K562 (cell line): Measurements from ENCODE around the gene SLC22A23. TPM values are rescaled to one million over a fixed set of nuclear protein-coding genes. Genes with fewer than 3 reads are reported as not detected.

Source experiments
- ATAC-seq: fragments of 200-7000 bp; cut with Tn5 transposase; 3 replicates; pipeline ENCODE4 v1.9.1; 2020; ENCODE audit warnings: moderate library complexity
- BruUV-seq: library from RNA; stranded (reverse); fragments of 400-500 nt; replicated peaks from 2 replicates; lab custom pipeline; 2021; lab: Mats Ljungman, UMichigan
- CTCF ChIA-PET: fragments of 300-600 bp; formaldehyde crosslinking; extraction: SDS; loops from one replicate; lab custom pipeline; 2021; ENCODE audit warnings: low intra/inter-chr PET ratio; lab: Yijun Ruan, JAX
- POLR2A ChIA-PET: fragments of 300-600, 350-650 bp; sonication (Branson Sonifier 250); formaldehyde crosslinking; extraction: SDS; loops from one replicate; lab custom pipeline; 2021; ENCODE audit warnings: antibody characterized with exemption, inconsistent platforms; lab: Yijun Ruan, JAX
- DNase-seq, 4 experiments: peaks; one replicate each; pipeline versions ENCODE4 v3.0.0 to v3.0.0-alpha.2; 2011 to 2018; ENCODE audit warnings: low spot score in 3 of 4, mixed read lengths in 3 of 4; ENCODE audit errors: extremely low read depth in 1 of 4
- FAIRE-seq: peaks from 2 replicates; lab custom pipeline; 2011; peaks lifted over from hg19 to GRCh38; lab: Jason Lieb, UNC
- H2AFZ ChIP-seq: 2 replicates; pipeline ENCODE4 v1.6.0; 2011; ENCODE audit warnings: low read depth, low read length, control low read depth, inconsistent platforms
- H3K27ac ChIP-seq: fragments of 200-600 bp; 3 replicates; pipeline ENCODE4 v1.8.0; 2011; ENCODE audit warnings: low read depth, mild to moderate bottlenecking, control low read depth, inconsistent platforms, low read length, moderate library complexity, mixed read lengths; ENCODE audit errors: extremely low read depth
- H3K27me3 ChIP-seq, 2 experiments: fragments of 300-600 bp in 1 of 2; 2 replicates in 1 of 2; 3 replicates in 1 of 2; pipeline versions ENCODE4 v1.6.0 to v1.8.0; 2011; ENCODE audit warnings: inconsistent platforms in 2 of 2, low read length in 2 of 2, mild to moderate bottlenecking in 1 of 2, mixed read lengths in 1 of 2, moderate library complexity in 1 of 2; ENCODE audit not compliant: control insufficient read depth in 2 of 2, insufficient read depth in 2 of 2
- H3K36me3 ChIP-seq: fragments of 300-600 bp; 3 replicates; pipeline ENCODE4 v1.8.0; 2011; ENCODE audit warnings: mild to moderate bottlenecking, low read length, inconsistent platforms; ENCODE audit not compliant: control insufficient read depth, insufficient read depth
- H3K4me1 ChIP-seq, 2 experiments: fragments of 200-600 bp in 1 of 2; replicated peaks in 1 of 2; 2 replicates in 1 of 2; 3 replicates in 1 of 2; pipeline versions ENCODE4 v1.5.1 to v1.8.0; 2011; ENCODE audit warnings: inconsistent platforms in 2 of 2, low read length in 2 of 2, mild to moderate bottlenecking in 1 of 2, mixed read lengths in 1 of 2, moderate library complexity in 1 of 2; ENCODE audit not compliant: control insufficient read depth in 2 of 2, insufficient read depth in 2 of 2
- H3K4me2 ChIP-seq: 2 replicates; pipeline ENCODE4 v1.6.1; 2011; ENCODE audit warnings: low read length, control low read depth, inconsistent platforms, mixed read lengths; ENCODE audit not compliant: insufficient read depth
- H3K4me3 ChIP-seq: fragments of 200-600 bp; sonication (generic), shearing (Covaris generic); 2 replicates; pipeline ENCODE4 v1.5.1; 2016; ENCODE audit warnings: control low read depth, inconsistent platforms
- H3K79me2 ChIP-seq: fragments of 200-600 bp; 3 replicates; pipeline ENCODE4 v1.8.0; 2011; ENCODE audit warnings: low read length, inconsistent platforms; ENCODE audit not compliant: control insufficient read depth, insufficient read depth
- H3K9ac ChIP-seq, 2 experiments: 2 replicates each; pipeline versions ENCODE4 v1.6.0 to v1.6.1; 2011; ENCODE audit warnings: low read depth in 2 of 2, low read length in 2 of 2, control low read depth in 1 of 2, inconsistent platforms in 1 of 2, mild to moderate bottlenecking in 1 of 2, mixed read lengths in 1 of 2; ENCODE audit not compliant: insufficient read depth in 1 of 2
- H3K9me1 ChIP-seq: one replicate; pipeline ENCODE4 v1.6.0; 2011; ENCODE audit warnings: inconsistent platforms, mild to moderate bottlenecking, low read length, moderate library complexity; ENCODE audit not compliant: control insufficient read depth, insufficient read depth
- H3K9me3 ChIP-seq: replicated peaks from 2 replicates; pipeline ENCODE4 v1.5.1; 2011; ENCODE audit warnings: low read depth, low read length, inconsistent platforms; ENCODE audit not compliant: control insufficient read depth, insufficient read depth
- H4K20me1 ChIP-seq: replicated peaks from 2 replicates; pipeline ENCODE4 v1.6.1; 2011; ENCODE audit warnings: low read length, inconsistent platforms, mixed read lengths; ENCODE audit not compliant: control insufficient read depth, insufficient read depth
- BCOR ChIP-seq: fragments of 450-650 bp; IDR thresholded peaks from 2 replicates; pipeline ENCODE4 v1.6.1; 2016
- BRD4 ChIP-seq: fragments of 200-600 bp; sonication (generic); IDR thresholded peaks from 2 replicates; pipeline ENCODE4 v1.6.1; 2017; ENCODE audit warnings: inconsistent platforms
- CEBPB ChIP-seq: fragments of 450-650 bp; IDR thresholded peaks from 2 replicates; pipeline ENCODE4 v1.6.1; 2016; ENCODE audit warnings: missing genetic modification characterization, missing compliant biosample characterization
- CEBPG ChIP-seq, 3 experiments: fragments of 200-800 bp in 1 of 3; sonication (Bioruptor generic) in 1 of 3; sonication (generic) in 1 of 3; formaldehyde crosslinking in 1 of 3; IDR thresholded peaks in 2 of 3; conservative IDR thresholded peaks in 1 of 3; 2 replicates each; pipeline versions ENCODE4 v1.6.1 to v1.8.0; 2016 to 2022; ENCODE audit warnings: missing compliant biosample characterization in 2 of 3, missing genetic modification characterization in 2 of 3, mild to moderate bottlenecking in 1 of 3, missing genetic modification reagents in 1 of 3
- CTBP1 ChIP-seq: fragments of 450-650 bp; IDR thresholded peaks from 2 replicates; pipeline ENCODE4 v1.6.1; 2016; ENCODE audit warnings: borderline replicate concordance
- KAT8 ChIP-seq: fragments of 450-650 bp; IDR thresholded peaks from 2 replicates; pipeline ENCODE4 v1.6.1; 2016; ENCODE audit warnings: low read depth, mild to moderate bottlenecking
- NR2F6 ChIP-seq: fragments of 450-650 bp; formaldehyde crosslinking; IDR thresholded peaks from 2 replicates; pipeline ENCODE4 v1.4.0; 2020; ENCODE audit warnings: mild to moderate bottlenecking
- POLR2G ChIP-seq: fragments of 200-400 bp; formaldehyde crosslinking; IDR thresholded peaks from 2 replicates; pipeline ENCODE4 v1.6.1; 2017; ENCODE audit warnings: low read depth, mild to moderate bottlenecking, antibody characterized with exemption, low read length, moderate library complexity
- POLR2H ChIP-seq: IDR thresholded peaks from 2 replicates; pipeline ENCODE4 v1.6.1; 2016; ENCODE audit warnings: missing genetic modification characterization, low read depth, mild to moderate bottlenecking, control low read depth, missing compliant biosample characterization, moderate library complexity
- RAD51 ChIP-seq: fragments of 450-650 bp; IDR thresholded peaks from 2 replicates; pipeline ENCODE4 v1.7.1; 2016; ENCODE audit warnings: low read depth, mild to moderate bottlenecking, borderline replicate concordance
- RBM22 ChIP-seq: fragments of 200-400 bp; formaldehyde crosslinking; IDR thresholded peaks from 2 replicates; pipeline ENCODE4 v1.6.1; 2018; ENCODE audit warnings: low read length, low read depth; ENCODE audit not compliant: poor library complexity, severe bottlenecking
- TCF3 ChIP-seq: sonication (generic); formaldehyde crosslinking; IDR thresholded peaks from 2 replicates; pipeline ENCODE4 v1.4.0; 2020; ENCODE audit warnings: mild to moderate bottlenecking, missing genetic modification reagents
- TGIF2 ChIP-seq: sonication (generic); formaldehyde crosslinking; IDR thresholded peaks from 2 replicates; pipeline ENCODE4 v1.8.1; 2022; ENCODE audit warnings: mild to moderate bottlenecking, missing genetic modification reagents, moderate library complexity
- ZC3H4 ChIP-seq: sonication (generic); formaldehyde crosslinking; IDR thresholded peaks from 2 replicates; pipeline ENCODE4 v1.9.0; 2021; ENCODE audit warnings: missing genetic modification reagents, borderline replicate concordance
- ZNF384 ChIP-seq: IDR thresholded peaks from 2 replicates; pipeline ENCODE4 v1.6.1; 2012; ENCODE audit warnings: low read depth, low read length, improper control_type of control experiment
- ZNF780A ChIP-seq: fragments of 250-450 bp; sonication (Bioruptor Pico); IDR thresholded peaks from 2 replicates; pipeline ENCODE4 v1.5.0; 2021; ENCODE audit warnings: mild to moderate bottlenecking
- WGBS: fragments of 100-300 bp; shearing (Covaris generic); methylation state at CpG from one replicate; pipeline ENCODE4 v1.1.6; 2016; ENCODE audit warnings: low coverage, mixed read lengths; ENCODE audit not compliant: insufficient coverage; ENCODE audit errors: missing lambda C conversion rate; 5-methylcytosine and 5-hydroxymethylcytosine counted together
- in situ Hi-C: fragments of 300-500 bp; cut with MboI; formaldehyde crosslinking; loops from 4 replicates; pipeline ENCODE4 v1.15.0; 2018; ENCODE audit warnings: inconsistent platforms, mixed read lengths
- intact Hi-C: fragments of 100-400 bp; cut with micrococcal nuclease; formaldehyde crosslinking; loops from 2 replicates; pipeline ENCODE4 v1.14.2; 2022
- polyA plus RNA-seq, 8 experiments: library from polyadenylated mRNA; depleted of rRNA in 4 of 8; stranded (reverse) in 5 of 8; unstranded in 3 of 8; fragments of >200 nt; fragmentation: Nextera tagmentation in 2 of 8; fragmentation: Illumina TruSeq in 1 of 8; extraction: Ambion mirVana in 2 of 8; extraction: Trizol in 1 of 8; gene quantifications; 2 replicates each; pipeline versions ENCODE4 v1.2.1 to v1.2.3, GENCODE V29; 2011 to 2014; ENCODE audit warnings: inconsistent platforms in 1 of 8, missing spikeins in 1 of 8
- total RNA-seq, 7 experiments: library from RNA; depleted of rRNA in 6 of 7; stranded (reverse); fragments of >200 nt in 6 of 7; fragmentation: Illumina TruSeq in 2 of 7; extraction: Trizol in 2 of 7; gene quantifications; 2 replicates each; pipeline versions ENCODE4 v1.2.1 to v1.2.3, GENCODE V29; 2011 to 2021; ENCODE audit warnings: low replicate concordance in 1 of 7
- TF ChIP-seq, protein P1 (sequence below): sonication (generic); formaldehyde crosslinking; IDR thresholded peaks from 2 replicates; pipeline ENCODE4 v1.5.0; 2020; ENCODE audit warnings: missing genetic modification reagents
- TF ChIP-seq, protein P2 (sequence below): sonication (generic); formaldehyde crosslinking; IDR thresholded peaks from 2 replicates; pipeline ENCODE4 v1.9.0; 2022; ENCODE audit warnings: mild to moderate bottlenecking, missing genetic modification reagents
- TF ChIP-seq, protein P3 (sequence below): fragments of 250-450 bp; sonication (Bioruptor Pico); IDR thresholded peaks from 2 replicates; pipeline ENCODE4 v1.4.0; 2020; ENCODE audit warnings: mild to moderate bottlenecking, moderate library complexity, borderline replicate concordance

SLC22A23 gene
- total and polyA plus RNA-seq, 9 of the 15 experiments (the other 6 are each of a cell fraction or from before 2014, with no cell fraction given): 0.30 to 8.7 (median 2.5) TPM

DNA sequence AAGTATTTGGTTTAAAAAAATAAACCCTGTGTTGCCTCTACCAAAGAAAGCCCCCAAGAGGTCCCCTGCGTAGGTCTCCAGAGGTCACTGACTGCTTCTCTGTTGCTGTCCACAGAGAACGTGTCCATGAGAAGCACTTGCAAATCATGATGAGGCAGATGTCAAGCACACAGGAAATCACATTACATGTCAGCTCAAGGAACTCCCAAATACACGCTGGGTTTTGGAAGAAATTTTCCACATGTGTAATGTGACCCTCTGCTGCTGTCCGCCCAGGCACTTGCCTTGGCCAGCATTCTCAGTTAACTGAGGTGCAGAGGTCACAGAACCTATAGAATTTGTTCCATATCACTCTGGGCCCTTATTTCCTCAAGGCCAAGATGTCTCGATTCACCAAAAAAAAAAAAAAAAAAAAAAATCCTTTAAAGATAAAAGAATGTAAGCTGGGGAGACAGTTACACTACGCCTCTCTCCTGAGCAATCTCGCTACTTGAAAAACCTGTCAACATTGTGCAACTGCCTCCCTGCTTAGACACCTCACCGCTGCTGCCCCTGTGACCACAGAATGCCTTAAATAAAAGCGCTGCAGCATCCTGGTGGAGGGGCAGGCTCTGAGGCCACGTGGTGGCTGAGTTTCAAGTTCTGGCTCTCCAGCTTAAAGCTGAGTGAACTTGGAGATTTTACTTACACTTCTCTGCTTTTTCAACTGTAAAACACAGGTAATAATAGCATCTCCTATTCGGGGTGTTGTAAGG, 42.3 kb downstream of the SLC22A23 start:
- CTCF ChIA-PET: interaction anchor here (0.6 kb wide), 1 partner anchor 793 kb away, joined by 3 read pairs; no protein-coding TSS in a partner anchor
- H3K9me1 ChIP-seq: no peaks in the 10 kb centered on the region
- H3K4me3 ChIP-seq: no peak overlapping the region
- H4K20me1 ChIP-seq: no peaks in the 10 kb centered on the region
- POLR2A ChIA-PET: interaction anchor here (0.6 to 1.1 kb wide), 3 partner anchors 12 to 29 kb away, joined by 3 to 4 read pairs (median 3); no protein-coding TSS in a partner anchor
- H3K36me3 ChIP-seq: no peaks in the 10 kb centered on the region; the same call in 2 of the 3 replicates
- H3K9me3 ChIP-seq: no peaks in the 10 kb centered on the region
- H3K9ac ChIP-seq: no peak overlapping the region; a peak in 1 of 4 replicates
- H3K4me2 ChIP-seq: peak overlapping the region; percentile 16; the same call in 1 of the 2 replicates
- peaks cover 20 to 35% of the 10 kb centered on the region in 2 experiments for H3K4me1 ChIP-seq
- in situ Hi-C loops (no loop called here), intact Hi-C loops (no loop called here)
- no peaks in the 10 kb centered on the region for H3K79me2 ChIP-seq
- BruUV-seq: no TSS peak
- H2AFZ ChIP-seq: peak overlapping the region; percentile 6; the same call in 1 of the 2 replicates
- peak; percentile 15 for FAIRE-seq
- 33% methylated on average over 11 of the region's 11 CpGs for WGBS
- no peak overlapping the region for H3K27ac ChIP-seq
- no peaks in the 10 kb centered on the region for H3K27me3 ChIP-seq
- DNase-seq: peak; percentile 38 to 70 (median 46)
- peak; percentile 25; the same call in 2 of the 3 replicates for ATAC-seq
- TF ChIP-seq ZNF384: peak; percentile 16; the same call in 1 of the 2 replicates
- peak; percentile 54; the same call in 1 of the 2 replicates for TF ChIP-seq RAD51
- TF ChIP-seq ZC3H4 (CRISPR knock-in tag): no peak
- no peak for TF ChIP-seq BRD4
- TF ChIP-seq NR2F6: no peak
- TF ChIP-seq, protein P1, sequence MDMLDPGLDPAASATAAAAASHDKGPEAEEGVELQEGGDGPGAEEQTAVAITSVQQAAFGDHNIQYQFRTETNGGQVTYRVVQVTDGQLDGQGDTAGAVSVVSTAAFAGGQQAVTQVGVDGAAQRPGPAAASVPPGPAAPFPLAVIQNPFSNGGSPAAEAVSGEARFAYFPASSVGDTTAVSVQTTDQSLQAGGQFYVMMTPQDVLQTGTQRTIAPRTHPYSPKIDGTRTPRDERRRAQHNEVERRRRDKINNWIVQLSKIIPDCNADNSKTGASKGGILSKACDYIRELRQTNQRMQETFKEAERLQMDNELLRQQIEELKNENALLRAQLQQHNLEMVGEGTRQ (CRISPR knock-in tag): peak; percentile 63
- no peak for TF ChIP-seq RBM22
- TF ChIP-seq, protein P2, sequence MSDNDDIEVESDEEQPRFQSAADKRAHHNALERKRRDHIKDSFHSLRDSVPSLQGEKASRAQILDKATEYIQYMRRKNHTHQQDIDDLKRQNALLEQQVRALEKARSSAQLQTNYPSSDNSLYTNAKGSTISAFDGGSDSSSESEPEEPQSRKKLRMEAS (CRISPR knock-in tag): peak; percentile 79
- no peak for TF ChIP-seq BCOR
- TF ChIP-seq ZNF780A (CRISPR knock-in tag): no peak
- no peak for TF ChIP-seq TGIF2 (CRISPR knock-in tag)
- TF ChIP-seq CEBPB: peak; percentile 90
- TF ChIP-seq CEBPG (CRISPR knock-in tag; IDR thresholded peaks at IDR 0.05): peak; percentile 79
- TF ChIP-seq CEBPG (tag; conservative IDR thresholded peaks at IDR 0.05 in 1 of 2, IDR thresholded peaks at IDR 0.05 in 1 of 2): peak; percentile 58 to 72; a peak in 3 of 4 replicates
- no peak for TF ChIP-seq KAT8
- TF ChIP-seq TCF3 (CRISPR knock-in tag): no peak
- no peak for TF ChIP-seq POLR2H (tag)
- TF ChIP-seq CTBP1: no peak
- TF ChIP-seq POLR2G: no peak
- TF ChIP-seq, protein P3, sequence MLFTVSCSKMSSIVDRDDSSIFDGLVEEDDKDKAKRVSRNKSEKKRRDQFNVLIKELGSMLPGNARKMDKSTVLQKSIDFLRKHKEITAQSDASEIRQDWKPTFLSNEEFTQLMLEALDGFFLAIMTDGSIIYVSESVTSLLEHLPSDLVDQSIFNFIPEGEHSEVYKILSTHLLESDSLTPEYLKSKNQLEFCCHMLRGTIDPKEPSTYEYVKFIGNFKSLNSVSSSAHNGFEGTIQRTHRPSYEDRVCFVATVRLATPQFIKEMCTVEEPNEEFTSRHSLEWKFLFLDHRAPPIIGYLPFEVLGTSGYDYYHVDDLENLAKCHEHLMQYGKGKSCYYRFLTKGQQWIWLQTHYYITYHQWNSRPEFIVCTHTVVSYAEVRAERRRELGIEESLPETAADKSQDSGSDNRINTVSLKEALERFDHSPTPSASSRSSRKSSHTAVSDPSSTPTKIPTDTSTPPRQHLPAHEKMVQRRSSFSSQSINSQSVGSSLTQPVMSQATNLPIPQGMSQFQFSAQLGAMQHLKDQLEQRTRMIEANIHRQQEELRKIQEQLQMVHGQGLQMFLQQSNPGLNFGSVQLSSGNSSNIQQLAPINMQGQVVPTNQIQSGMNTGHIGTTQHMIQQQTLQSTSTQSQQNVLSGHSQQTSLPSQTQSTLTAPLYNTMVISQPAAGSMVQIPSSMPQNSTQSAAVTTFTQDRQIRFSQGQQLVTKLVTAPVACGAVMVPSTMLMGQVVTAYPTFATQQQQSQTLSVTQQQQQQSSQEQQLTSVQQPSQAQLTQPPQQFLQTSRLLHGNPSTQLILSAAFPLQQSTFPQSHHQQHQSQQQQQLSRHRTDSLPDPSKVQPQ (CRISPR knock-in tag): no peak
